NCI-H2227 (cell line): ENCODE measurements around the gene SPIB.
A peak's percentile ranks its signal among the peaks of the same experiment; 100 is the strongest.
"Not testable (repeated sequence)": the region's sequence is repeated elsewhere in the genome, so short reads cannot be mapped to it uniquely, and the experiment has no call there.

Source experiments
- DNase-seq: peaks from one replicate; lab custom pipeline; 2025; ENCODE audit not compliant: unreplicated experiment; lab: John Stamatoyannopoulos, UW

SPIB gene

DNA sequence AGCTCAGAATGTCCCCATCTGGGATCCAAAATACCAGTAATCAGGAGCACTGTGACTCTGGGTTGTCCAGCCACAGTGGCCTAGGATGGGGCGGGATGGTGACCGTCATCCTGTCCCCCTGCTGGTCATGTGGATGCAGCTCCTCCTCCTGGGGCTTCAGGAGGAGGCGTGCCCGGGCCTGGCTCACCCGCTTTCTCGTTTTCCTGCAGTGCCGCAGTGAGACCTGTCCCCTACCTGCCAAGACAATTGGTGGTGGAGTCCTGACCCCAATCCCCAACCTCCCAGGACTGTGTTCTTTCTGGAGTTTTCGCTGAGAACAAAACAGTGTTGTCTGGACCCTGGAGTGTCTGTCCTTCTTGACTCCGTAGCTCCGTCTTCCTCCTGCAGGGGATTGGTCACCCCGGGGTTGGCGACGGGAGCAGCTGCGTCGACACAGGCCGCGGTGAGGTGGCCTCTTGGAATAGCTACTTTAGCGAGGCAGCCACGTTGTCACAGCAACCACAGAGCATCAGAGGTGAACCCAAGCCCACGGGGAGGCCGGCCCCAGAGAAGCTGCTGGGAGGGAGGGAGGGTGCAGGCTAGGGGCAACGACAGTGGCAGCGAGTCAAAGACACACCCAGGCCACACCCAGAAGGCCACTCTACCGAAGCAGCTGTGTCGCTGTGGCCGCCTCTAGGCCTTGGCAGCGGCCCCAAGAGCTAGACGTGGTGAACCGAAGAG is 47.4 kb downstream of the SPIB start:
- peak; percentile 21 for DNase-seq

DNA sequence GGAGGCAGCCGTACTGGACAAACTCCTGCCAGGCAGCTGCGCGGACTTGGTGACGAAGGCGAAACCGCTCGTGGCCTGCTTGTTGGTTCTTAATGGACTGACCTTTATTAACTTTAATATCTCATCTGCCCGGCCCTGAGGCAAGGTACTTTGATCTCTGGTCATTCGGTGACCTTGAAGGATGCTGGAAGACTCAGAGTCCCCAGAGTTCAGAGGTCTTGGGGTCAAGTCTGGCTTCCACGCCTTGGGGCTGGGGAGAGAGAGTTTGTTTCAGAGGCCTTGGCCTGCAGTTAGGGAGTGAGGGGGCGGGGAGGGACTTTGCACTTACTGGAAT is 47.9 kb downstream of the SPIB start:
- DNase-seq = no peak

GRCh38 chr19:50467566-50467965 is 48.8 kb downstream of the SPIB start:
- DNase-seq = no peak

- DNase-seq = no peak
Observed at GRCh38 chr19:50468818-50469217, 50.1 kb downstream of the SPIB start.

- DNase-seq = not testable (repeated sequence)
Observed at GRCh38 chr19:50473336-50473735, 54.6 kb downstream of the SPIB start.

DNA sequence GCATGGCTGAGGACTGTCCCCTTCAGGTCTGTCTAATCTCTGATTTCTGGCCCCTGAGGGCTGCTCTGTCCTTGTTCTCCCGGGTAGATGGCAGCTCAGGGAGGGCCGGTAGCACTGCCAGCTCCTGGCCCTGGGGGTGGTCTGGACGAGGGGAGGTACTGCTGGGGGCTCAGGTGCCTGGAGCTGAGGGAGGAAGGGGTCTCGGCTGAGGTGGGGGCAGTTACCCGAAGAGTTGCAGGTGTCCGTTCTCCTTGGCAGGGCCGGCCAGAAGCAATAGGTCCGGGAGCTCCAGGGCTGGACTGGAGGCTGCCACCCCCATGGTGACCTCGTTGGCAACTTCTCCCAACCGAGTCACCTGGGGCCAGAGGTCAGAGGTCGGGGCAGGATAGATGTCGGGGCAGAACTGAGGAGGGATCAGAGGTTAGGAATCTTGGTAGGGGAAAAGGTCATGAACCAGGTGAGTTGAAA is 56.4 kb downstream of the SPIB start:
- no peak for DNase-seq

- no peak for DNase-seq
Observed at GRCh38 chr19:50475736-50476223, 57.0 kb downstream of the SPIB start.

- peak; percentile 76 for DNase-seq
Observed at GRCh38 chr19:50476224-50476906, 57.6 kb downstream of the SPIB start, which contains the start of the genes EMC10 and GARIN5A. TSS of gene EMC10 (plus strand) at chr19:50476507. CDS start at chr19:50476545, 38 bp downstream. TSS of gene GARIN5A (minus strand) at chr19:50476848. CDS start at chr19:50476388, 460 bp downstream.

- no peak for DNase-seq
Observed at GRCh38 chr19:50476907-50477238, 58.1 kb downstream of the SPIB start.

- DNase-seq = no peak
Observed at GRCh38 chr19:50477751-50478515, 59.2 kb downstream of the SPIB start.

GRCh38 chr19:50478901-50479715 is 60.4 kb downstream of the SPIB start:
- DNase-seq = peak; percentile 3

DNA sequence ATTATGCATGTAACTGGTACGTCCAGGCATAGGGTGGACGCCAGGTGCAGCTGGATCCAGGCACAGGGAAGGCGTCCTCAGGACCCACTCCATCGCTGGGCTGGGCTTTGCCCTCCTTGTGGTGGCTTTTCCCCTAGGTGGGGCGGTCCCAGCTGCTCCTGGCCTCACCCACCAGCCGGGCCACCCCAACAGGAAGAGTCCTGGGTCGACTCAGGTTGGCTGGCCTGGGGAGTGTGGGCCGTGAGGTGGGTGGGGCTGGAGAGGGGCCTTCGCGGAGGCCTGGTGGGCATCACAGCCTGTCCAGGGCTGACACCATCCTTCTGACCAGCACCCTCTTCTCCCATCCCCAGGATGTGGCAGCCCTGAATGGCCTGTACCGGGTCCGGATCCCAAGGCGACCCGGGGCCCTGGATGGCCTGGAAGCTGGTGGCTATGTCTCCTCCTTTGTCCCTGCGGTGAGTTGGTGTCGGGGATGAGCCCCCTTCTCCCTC is 61.1 kb downstream of the SPIB start:
- no peak for DNase-seq

DNA sequence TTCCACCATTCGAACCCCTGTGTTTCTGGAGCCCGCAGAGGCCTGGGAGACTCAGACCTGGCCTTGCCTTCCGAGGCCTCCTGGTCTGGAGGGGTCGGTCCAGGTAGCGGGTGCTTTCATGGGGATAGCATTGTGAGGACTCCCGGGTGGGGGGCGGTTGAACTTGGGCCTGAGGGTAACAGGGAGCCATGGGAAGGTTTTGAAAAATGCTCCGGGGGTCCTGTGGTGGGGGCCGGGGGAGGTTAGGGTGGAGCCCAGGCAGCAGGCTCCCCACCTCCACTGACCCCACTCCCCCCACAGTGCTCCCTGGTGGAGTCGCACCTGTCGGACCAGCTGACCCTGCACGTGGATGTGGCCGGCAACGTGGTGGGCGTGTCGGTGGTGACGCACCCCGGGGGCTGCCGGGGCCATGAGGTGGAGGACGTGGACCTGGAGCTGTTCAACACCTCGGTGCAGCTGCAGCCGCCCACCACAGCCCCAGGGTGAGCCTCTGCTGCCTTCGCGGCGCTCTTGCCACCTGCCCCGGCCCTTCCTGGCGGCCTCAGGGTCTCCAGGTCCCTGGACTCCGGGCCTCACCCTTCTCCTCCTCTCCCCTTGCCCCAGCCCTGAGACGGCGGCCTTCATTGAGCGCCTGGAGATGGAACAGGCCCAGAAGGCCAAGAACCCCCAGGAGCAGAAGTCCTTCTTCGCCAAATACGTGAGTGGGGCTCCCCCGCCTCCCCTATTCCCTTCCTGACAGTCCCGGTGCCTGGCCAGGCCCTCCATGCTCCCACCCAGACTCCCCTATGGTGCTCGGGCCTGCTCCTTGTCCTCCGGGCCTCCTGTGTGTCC is 61.8 kb downstream of the SPIB start:
- no peak for DNase-seq
